GM12874 (cell line): ENCODE measurements around the gene PRKRIP1.

Experiments used
- CTCF ChIP-seq: IDR thresholded peaks from 2 replicates; pipeline ENCODE4 v1.5.1; 2011; ENCODE audit warnings: low read depth, mild to moderate bottlenecking, control low read depth, low read length, moderate library complexity; ENCODE audit not compliant: insufficient read depth

The PRKRIP1 gene

GRCh38 chr7:102469972-102470825 lies 74.0 kb downstream of the PRKRIP1 start:
- no peak for TF ChIP-seq CTCF

- TF ChIP-seq CTCF = no peak
Measured at GRCh38 chr7:102471791-102472125, 75.6 kb downstream of the PRKRIP1 start.

- no peak for TF ChIP-seq CTCF
Measured at GRCh38 chr7:102472126-102473041, 76.2 kb downstream of the PRKRIP1 start.

- TF ChIP-seq CTCF = no peak
Measured at GRCh38 chr7:102473271-102473991, 77.3 kb downstream of the PRKRIP1 start.
